ENCODE measurements around the gene INPP4B.

The INPP4B gene

DNA sequence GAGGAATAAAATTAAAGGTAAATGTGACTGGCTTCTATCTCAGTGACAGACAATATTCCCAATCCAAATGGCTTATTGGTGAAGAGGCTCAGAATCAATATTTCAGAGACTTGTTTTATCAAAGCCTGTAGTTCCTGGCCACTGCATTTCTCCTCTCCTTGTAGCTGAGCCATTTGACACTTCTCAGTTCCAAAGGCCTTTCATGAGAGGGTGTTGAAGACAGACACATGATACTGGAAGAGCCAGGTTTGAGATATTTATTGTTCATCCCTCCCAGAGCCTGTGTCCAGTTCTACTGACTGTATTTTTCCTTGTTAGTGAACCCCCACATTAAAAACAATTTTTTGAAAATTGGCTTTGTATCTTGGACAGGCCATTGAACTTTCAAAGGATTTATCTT is 12.9 kb upstream of the INPP4B start:
- Histone ChIP-seq H3K9me2 (ENCODE audit: low read depth, low read length) (no peaks in the 10 kb centered on the region), H3K36me3 (ENCODE audit: insufficient read depth, low read length) (no peaks in the 10 kb centered on the region), H3K4me2 (ENCODE audit: low read length) (no peak overlapping the region), H4K20me1 (ENCODE audit: insufficient read depth, low read length) (no peaks in the 10 kb centered on the region), H2AFZ (ENCODE audit: low read length) (no peak overlapping the region), H3K9me3 (ENCODE audit: low read length) (no peaks in the 10 kb centered on the region), H3K79me2 (ENCODE audit: insufficient read depth, low read length) (no peaks in the 10 kb centered on the region), H3K9ac (ENCODE audit: low read length) (no peak overlapping the region), H3K27ac (ENCODE audit: low read depth, low read length, poor library complexity, severe bottlenecking) (no peak overlapping the region), H3K4me1 (ENCODE audit: insufficient read depth, low read length, severe bottlenecking) (no peaks in the 10 kb centered on the region), H3K4me3 (ENCODE audit: low read depth, low read length, poor library complexity, severe bottlenecking) (no peak overlapping the region), H3F3A (ENCODE audit: insufficient read depth, low read length) (no peaks in the 10 kb centered on the region), H3K27me3 (ENCODE audit: insufficient read depth, low read length) (no peaks in the 10 kb centered on the region)
- TF ChIP-seq CTCF (IDR thresholded peaks at IDR 0.05; ENCODE audit: low read length) = no peak
- TF ChIP-seq EZH2 (IDR thresholded peaks at IDR 0.05; ENCODE audit: borderline replicate concordance, low read length) = no peak

GRCh38 chr4:142858446-142858845 is 12.3 kb upstream of the INPP4B start:
- H3K27ac ChIP-seq (ENCODE audit: low read depth, low read length, poor library complexity, severe bottlenecking) = no peak overlapping the region
- no peak overlapping the region for H3K4me3 ChIP-seq (ENCODE audit: low read depth, low read length, poor library complexity, severe bottlenecking)
- no peak overlapping the region for H2AFZ ChIP-seq (ENCODE audit: low read length)
- H3K9ac ChIP-seq (ENCODE audit: low read length) = no peak overlapping the region
- H3K4me1 ChIP-seq (ENCODE audit: insufficient read depth, low read length, severe bottlenecking) = no peaks in the 10 kb centered on the region
- H3K9me3 ChIP-seq (ENCODE audit: low read length) = no peaks in the 10 kb centered on the region
- no peak overlapping the region for H3K4me2 ChIP-seq (ENCODE audit: low read length)
- H4K20me1 ChIP-seq (ENCODE audit: insufficient read depth, low read length) = no peaks in the 10 kb centered on the region
- H3F3A ChIP-seq (ENCODE audit: insufficient read depth, low read length) = no peaks in the 10 kb centered on the region
- TF ChIP-seq EZH2 (IDR thresholded peaks at IDR 0.05; ENCODE audit: borderline replicate concordance, low read length) (no peak), CTCF (IDR thresholded peaks at IDR 0.05; ENCODE audit: low read length) (no peak)
- H3K27me3 ChIP-seq (ENCODE audit: insufficient read depth, low read length) = no peaks in the 10 kb centered on the region
- H3K9me2 ChIP-seq (ENCODE audit: low read depth, low read length) = no peaks in the 10 kb centered on the region
- no peaks in the 10 kb centered on the region for H3K79me2 ChIP-seq (ENCODE audit: insufficient read depth, low read length)
- no peaks in the 10 kb centered on the region for H3K36me3 ChIP-seq (ENCODE audit: insufficient read depth, low read length)

- TF ChIP-seq EZH2 (IDR thresholded peaks at IDR 0.05; ENCODE audit: borderline replicate concordance, low read length) (no peak), CTCF (IDR thresholded peaks at IDR 0.05; ENCODE audit: low read length) (no peak)
Observed at GRCh38 chr4:142856576-142856975, 10.5 kb upstream of the INPP4B start.

More at GRCh38 chr4:142856576-142856975, 10.5 kb upstream of the INPP4B start:
- Histone ChIP-seq H3K4me1 (ENCODE audit: insufficient read depth, low read length, severe bottlenecking) (no peaks in the 10 kb centered on the region), H3K4me3 (ENCODE audit: low read depth, low read length, poor library complexity, severe bottlenecking) (no peak overlapping the region), H3K9me3 (ENCODE audit: low read length) (no peaks in the 10 kb centered on the region), H3K27me3 (ENCODE audit: insufficient read depth, low read length) (no peaks in the 10 kb centered on the region), H3K27ac (ENCODE audit: low read depth, low read length, poor library complexity, severe bottlenecking) (no peak overlapping the region), H4K20me1 (ENCODE audit: insufficient read depth, low read length) (no peaks in the 10 kb centered on the region), H3F3A (ENCODE audit: insufficient read depth, low read length) (no peaks in the 10 kb centered on the region), H3K79me2 (ENCODE audit: insufficient read depth, low read length) (no peaks in the 10 kb centered on the region), H3K9ac (ENCODE audit: low read length) (no peak overlapping the region), H3K9me2 (ENCODE audit: low read depth, low read length) (no peaks in the 10 kb centered on the region), H3K36me3 (ENCODE audit: insufficient read depth, low read length) (no peaks in the 10 kb centered on the region), H2AFZ (ENCODE audit: low read length) (no peak overlapping the region), H3K4me2 (ENCODE audit: low read length) (no peak overlapping the region)
